Right ventricle myocardium inferior (tissue), 1 donor: ENCODE measurements around the gene WDR46. TPM values are rescaled to one million over a fixed set of nuclear protein-coding genes. Genes with fewer than 3 reads are reported as not detected.

Experiments
- ATAC-seq: fragments of 200-7000 bp; cut with Tn5 transposase; one replicate; pipeline ENCODE4 v1.9.1; 2020; ENCODE audit warnings: mild to moderate bottlenecking, moderate library complexity
- DNase-seq: peaks from one replicate; pipeline ENCODE4 v3.0.0; 2021; ENCODE audit errors: missing footprints
- intact Hi-C: fragments of 100-400 bp; cut with DNase I; formaldehyde crosslinking; loops from one replicate; pipeline ENCODE4 v1.11.0; 2022
- microRNA-seq: library from miRNA; unstranded; fragments of <30 nt; microRNA quantifications from one replicate; pipeline ENCODE4 v1.2.0, GENCODE V29; 2020
- total RNA-seq: library from RNA; stranded (reverse); fragmentation: NEBNext Ultra II Directional; extraction: Animal tissue kit (Norgen Biotek cat#: 25700); gene quantifications from one replicate; pipeline ENCODE4 v1.2.1, GENCODE V29; 2021
- donor health status: DM: no; HTN: yes; CAD: no; lungs with severe emphysema.

Gene WDR46
- total RNA-seq, 1 donor from 2014 or later: 15.9 TPM

- peak; percentile 97 for ATAC-seq
- DNase-seq: peak; percentile 98
- intact Hi-C loops: loop anchor here (1.0 to 5.0 kb wide), 6 partner anchors 40 to 362 kb away; partner anchors contain the start of genes RING1, RXRB and SLC39A7
Measured at GRCh38 chr6:33248932-33249731, 39.9 kb downstream of the WDR46 start.

GRCh38 chr6:33248643-33248931 is 40.5 kb downstream of the WDR46 start:
- intact Hi-C loops: loop anchor here (1.0 to 5.0 kb wide), 6 partner anchors 40 to 361 kb away; partner anchors contain the start of genes RING1, RXRB and SLC39A7
- ATAC-seq (peak; percentile 3), DNase-seq (no peak)

GRCh38 chr6:33247977-33248642 is 40.9 kb downstream of the WDR46 start:
- intact Hi-C loops: loop anchor here (1.0 to 5.0 kb wide), 6 partner anchors 39 to 361 kb away; partner anchors contain the start of genes RING1, RXRB and SLC39A7
- DNase-seq: peak; percentile 95
- peak; percentile 79 for ATAC-seq

- intact Hi-C loops: no loop called here
- no peak for ATAC-seq
- no peak for DNase-seq
Measured at GRCh38 chr6:33243476-33243875, 45.6 kb downstream of the WDR46 start.

- DNase-seq: no peak
- ATAC-seq: no peak
- intact Hi-C loops: no loop called here
Measured at GRCh38 chr6:33241968-33242367, 47.1 kb downstream of the WDR46 start.

GRCh38 chr6:33237741-33238140 is 51.3 kb downstream of the WDR46 start:
- intact Hi-C loops: no loop called here
- ATAC-seq: no peak

GRCh38 chr6:33236852-33237251 is 52.2 kb downstream of the WDR46 start:
- ATAC-seq (no peak), DNase-seq (no peak)
- intact Hi-C loops: no loop called here

More at GRCh38 chr6:33237741-33238140, 51.3 kb downstream of the WDR46 start:
- DNase-seq: no peak

- intact Hi-C loops: no loop called here
- no peak for ATAC-seq
Measured at GRCh38 chr6:33236328-33236727, 52.7 kb downstream of the WDR46 start.

GRCh38 chr6:33235221-33235634 is 53.8 kb downstream of the WDR46 start:
- intact Hi-C loops: no loop called here
- ATAC-seq (no peak), DNase-seq (no peak)

More at GRCh38 chr6:33236328-33236727, 52.7 kb downstream of the WDR46 start:
- no peak for DNase-seq

Small RNA genes lying within 50 kb of the gene (microRNA-seq; reads per million reads assigned to microRNA genes)
- gene MIR6834 (not detected), gene MIR6873 (not detected)

Other genes starting within 250 kb of the WDR46 start
- gene HLA-DPA1, start 215.6 kb downstream of the WDR46 start, total RNA-seq: 42.8 TPM
- gene HLA-DPB1, start 213.2 kb downstream of the WDR46 start, total RNA-seq: 38.4 TPM
- gene COL11A2, start 96.8 kb downstream of the WDR46 start, total RNA-seq: 1.1 TPM
- 39.3 TPM for gene RXRB, start 88.6 kb downstream of the WDR46 start, total RNA-seq
- 55.4 TPM for gene SLC39A7, start 88.4 kb downstream of the WDR46 start, total RNA-seq
- 25.0 TPM for gene HSD17B8, start 84.6 kb downstream of the WDR46 start, total RNA-seq
- 27.7 TPM for gene RING1, start 80.7 kb downstream of the WDR46 start, total RNA-seq
- gene VPS52, start 17.4 kb downstream of the WDR46 start, total RNA-seq: 31.4 TPM
- gene RPS18, start 17.2 kb downstream of the WDR46 start, total RNA-seq: 1,075 TPM
- 8.5 TPM for gene B3GALT4, start 12.1 kb downstream of the WDR46 start, total RNA-seq
- gene PFDN6, start 362 bp upstream of the WDR46 start, total RNA-seq: 57.8 TPM
- 64.5 TPM for gene RGL2, start 9.7 kb upstream of the WDR46 start, total RNA-seq
- gene TAPBP, start 24.8 kb upstream of the WDR46 start, total RNA-seq: 82.3 TPM
- 10.8 TPM for gene ZBTB22, start 28.5 kb upstream of the WDR46 start, total RNA-seq
- 22.4 TPM for gene DAXX, start 33.7 kb upstream of the WDR46 start, total RNA-seq
- gene KIFC1, start 102.6 kb upstream of the WDR46 start, total RNA-seq: 1.3 TPM
- gene PHF1, start 121.8 kb upstream of the WDR46 start, total RNA-seq: 43.5 TPM
- gene CUTA, start 128.9 kb upstream of the WDR46 start, total RNA-seq: 107 TPM
- gene SYNGAP1, start 130.8 kb upstream of the WDR46 start, total RNA-seq: 5.2 TPM
- gene ZBTB9, start 165.3 kb upstream of the WDR46 start, total RNA-seq: 4.1 TPM